22Rv1 (cell line): ENCODE data around the gene NOL3.

Experiments used
- ZFX ChIP-seq: fragments of 450-650 bp; IDR thresholded peaks from 2 replicates; pipeline ENCODE4 v1.6.1; 2017; ENCODE audit warnings: antibody characterized with exemption, borderline replicate concordance
- TF ChIP-seq, protein P1 (sequence below): fragments of 450-650 bp; IDR thresholded peaks from 2 replicates; pipeline ENCODE4 v1.5.1; 2017; ENCODE audit warnings: mild to moderate bottlenecking

DNA sequence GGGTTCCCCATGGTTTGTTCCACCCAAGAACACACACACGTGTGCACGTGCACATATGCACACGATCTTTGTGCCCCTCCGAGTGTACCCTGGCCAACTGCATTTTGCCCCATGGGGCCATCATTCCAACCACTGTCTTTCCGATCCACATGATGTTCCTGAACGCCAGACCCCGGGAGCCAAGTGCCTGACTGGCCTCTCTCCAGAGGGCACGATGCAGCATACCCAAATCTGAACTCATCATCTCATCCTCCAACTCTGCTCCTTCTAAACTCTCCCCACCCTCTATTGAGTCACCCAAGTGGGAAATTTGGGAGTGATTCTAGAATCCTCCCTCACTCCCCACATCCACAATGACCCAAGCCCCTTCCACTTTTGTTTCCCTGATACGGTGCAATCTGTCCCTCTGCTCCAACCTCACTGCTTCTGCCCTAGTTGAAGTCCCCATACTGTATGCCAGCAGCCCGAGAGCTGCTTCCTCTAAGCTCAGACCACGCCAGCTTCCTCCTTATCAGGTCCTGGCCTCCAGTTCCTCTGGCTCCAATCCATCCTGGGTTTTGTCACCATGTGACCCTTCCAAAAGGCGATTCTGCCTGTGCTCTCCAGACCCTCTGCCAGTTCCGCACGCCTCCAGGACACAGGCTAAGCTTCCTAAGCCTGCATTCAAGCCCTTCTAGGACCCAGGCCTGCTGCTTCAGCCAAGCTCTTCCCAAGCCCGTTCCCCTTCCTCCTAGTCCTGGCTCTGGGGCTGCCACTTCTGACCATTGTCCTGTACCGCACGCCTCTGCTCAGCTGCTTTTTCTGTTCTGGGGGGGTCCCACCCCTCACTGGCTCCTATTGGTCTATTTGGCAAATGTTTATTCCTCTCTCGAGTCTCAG lies 46.5 kb downstream of the NOL3 start:
- TF ChIP-seq, protein P1, sequence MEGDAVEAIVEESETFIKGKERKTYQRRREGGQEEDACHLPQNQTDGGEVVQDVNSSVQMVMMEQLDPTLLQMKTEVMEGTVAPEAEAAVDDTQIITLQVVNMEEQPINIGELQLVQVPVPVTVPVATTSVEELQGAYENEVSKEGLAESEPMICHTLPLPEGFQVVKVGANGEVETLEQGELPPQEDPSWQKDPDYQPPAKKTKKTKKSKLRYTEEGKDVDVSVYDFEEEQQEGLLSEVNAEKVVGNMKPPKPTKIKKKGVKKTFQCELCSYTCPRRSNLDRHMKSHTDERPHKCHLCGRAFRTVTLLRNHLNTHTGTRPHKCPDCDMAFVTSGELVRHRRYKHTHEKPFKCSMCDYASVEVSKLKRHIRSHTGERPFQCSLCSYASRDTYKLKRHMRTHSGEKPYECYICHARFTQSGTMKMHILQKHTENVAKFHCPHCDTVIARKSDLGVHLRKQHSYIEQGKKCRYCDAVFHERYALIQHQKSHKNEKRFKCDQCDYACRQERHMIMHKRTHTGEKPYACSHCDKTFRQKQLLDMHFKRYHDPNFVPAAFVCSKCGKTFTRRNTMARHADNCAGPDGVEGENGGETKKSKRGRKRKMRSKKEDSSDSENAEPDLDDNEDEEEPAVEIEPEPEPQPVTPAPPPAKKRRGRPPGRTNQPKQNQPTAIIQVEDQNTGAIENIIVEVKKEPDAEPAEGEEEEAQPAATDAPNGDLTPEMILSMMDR = no peak
- TF ChIP-seq ZFX = no peak
